NCI-H510A (cell line): ENCODE results near the gene SLC39A6.
"Not testable (repeated sequence)": the region's sequence is repeated elsewhere in the genome, so short reads cannot be mapped to it uniquely, and the experiment has no call there.

Experiments
- DNase-seq: peaks from one replicate; lab custom pipeline; 2025; lab: John Stamatoyannopoulos, UW

Gene SLC39A6

GRCh38 chr18:36132756-36133155 lies 3.6 kb upstream of the SLC39A6 start:
- no peak for DNase-seq

GRCh38 chr18:36131692-36132483 lies 2.7 kb upstream of the SLC39A6 start:
- no peak for DNase-seq

GRCh38 chr18:36130883-36131653 lies 1.9 kb upstream of the SLC39A6 start:
- DNase-seq = no peak

- DNase-seq = no peak
Observed at GRCh38 chr18:36130039-36130831, 1.1 kb upstream of the SLC39A6 start.

- DNase-seq = no peak
Observed at GRCh38 chr18:36128907-36129299, 237 bp downstream of the SLC39A6 start.

GRCh38 chr18:36128530-36128870 lies 640 bp downstream of the SLC39A6 start:
- DNase-seq = no peak

- no peak for DNase-seq
Observed at GRCh38 chr18:36127836-36128529, 1.2 kb downstream of the SLC39A6 start.

- DNase-seq = no peak
Observed at GRCh38 chr18:36126668-36127067, 2.5 kb downstream of the SLC39A6 start.

GRCh38 chr18:36124841-36125240 lies 4.3 kb downstream of the SLC39A6 start:
- DNase-seq = no peak

GRCh38 chr18:36120297-36120696 lies 8.8 kb downstream of the SLC39A6 start:
- DNase-seq = no peak

- DNase-seq = not testable (repeated sequence)
Observed at GRCh38 chr18:36116771-36117170, 12.4 kb downstream of the SLC39A6 start.

- no peak for DNase-seq
Observed at GRCh38 chr18:36114738-36115137, 14.4 kb downstream of the SLC39A6 start.

GRCh38 chr18:36114251-36114650 lies 14.9 kb downstream of the SLC39A6 start:
- no peak for DNase-seq

- no peak for DNase-seq
Observed at GRCh38 chr18:36112302-36112701, 16.8 kb downstream of the SLC39A6 start.

GRCh38 chr18:36109737-36110136 lies 19.4 kb downstream of the SLC39A6 start:
- DNase-seq = no peak

- DNase-seq = no peak
Observed at GRCh38 chr18:36108601-36109000, 20.5 kb downstream of the SLC39A6 start.

- no peak for DNase-seq
Observed at GRCh38 chr18:36108196-36108595, 20.9 kb downstream of the SLC39A6 start.

- no peak for DNase-seq
Observed at GRCh38 chr18:36107477-36107876, 21.7 kb downstream of the SLC39A6 start.

- no peak for DNase-seq
Observed at GRCh38 chr18:36104749-36105148, 24.4 kb downstream of the SLC39A6 start.

GRCh38 chr18:36101943-36102342 lies 27.2 kb downstream of the SLC39A6 start:
- no peak for DNase-seq

GRCh38 chr18:36099311-36099710 lies 29.8 kb downstream of the SLC39A6 start:
- DNase-seq = no peak

- no peak for DNase-seq
Observed at GRCh38 chr18:36096955-36097354, 32.2 kb downstream of the SLC39A6 start.
